Endothelial cell of umbilical vein (primary cell): ENCODE measurements around the gene HOXB7. TPM values are rescaled to one million over a fixed set of nuclear protein-coding genes. Genes with fewer than 3 reads are reported as not detected.

Experiments
- BruUV-seq: library from RNA; stranded (reverse); fragments of 400-500 nt; replicated peaks from 2 replicates; lab custom pipeline; 2021; lab: Mats Ljungman, UMichigan
- CTCF ChIA-PET: fragments of 300-600, 350-600 bp; sonication (Branson Sonifier 250); formaldehyde crosslinking; loops from one replicate; lab custom pipeline; 2021; ENCODE audit warnings: antibody characterized with exemption, inconsistent platforms; lab: Charles Lee
- POLR2A ChIA-PET: fragments of 300-600, 350-600 bp; sonication (Branson Sonifier 250); formaldehyde crosslinking; loops from one replicate; lab custom pipeline; 2021; ENCODE audit warnings: antibody characterized with exemption, inconsistent platforms; lab: Charles Lee
- DNase-seq: peaks from one replicate; pipeline ENCODE4 v3.0.0-alpha.2; 2011; ENCODE audit warnings: low read depth, low spot score
- FAIRE-seq: peaks from 2 replicates; lab custom pipeline; 2011; peaks lifted over from hg19 to GRCh38; lab: Jason Lieb, UNC
- H2AFZ ChIP-seq: 2 replicates; pipeline ENCODE4 v1.6.0; 2012; ENCODE audit warnings: low read depth, low read length, control low read depth, inconsistent platforms
- H3K27ac ChIP-seq: 2 replicates; pipeline ENCODE4 v1.5.1; 2011; ENCODE audit warnings: low read depth, mild to moderate bottlenecking, control low read depth, low read length, moderate library complexity; ENCODE audit not compliant: insufficient read depth
- H3K27me3 ChIP-seq, 2 experiments: 2 replicates each; pipeline versions ENCODE4 v1.6.0 to v1.6.1; 2011; ENCODE audit warnings: low read length in 2 of 2, mixed read lengths in 1 of 2; ENCODE audit not compliant: control insufficient read depth in 2 of 2, insufficient read depth in 2 of 2
- H3K36me3 ChIP-seq, 2 experiments: 2 replicates in 1 of 2; 3 replicates in 1 of 2; pipeline ENCODE4 v1.5.1; 2011; ENCODE audit warnings: low read length in 2 of 2, mild to moderate bottlenecking in 1 of 2, moderate library complexity in 1 of 2; ENCODE audit not compliant: control insufficient read depth in 2 of 2, insufficient read depth in 2 of 2; ENCODE audit errors: extremely low read depth in 1 of 2
- H3K4me1 ChIP-seq: 3 replicates; pipeline ENCODE4 v1.5.1; 2011; ENCODE audit warnings: mild to moderate bottlenecking, low read length; ENCODE audit not compliant: control insufficient read depth, insufficient read depth; ENCODE audit errors: extremely low read depth
- H3K4me2 ChIP-seq: 2 replicates; pipeline ENCODE4 v1.6.1; 2011; ENCODE audit warnings: low read length, control low read depth, mixed read lengths; ENCODE audit not compliant: insufficient read depth
- H3K4me3 ChIP-seq, 3 experiments: fragments of 200-600 bp in 1 of 3; sonication (generic), shearing (Covaris generic) in 1 of 3; replicated peaks in 1 of 3; 2 replicates each; pipeline ENCODE4 v1.5.1; 2011 to 2016; ENCODE audit warnings: control low read depth in 3 of 3, low read length in 3 of 3, mild to moderate bottlenecking in 2 of 3, inconsistent platforms in 1 of 3, low read depth in 1 of 3, moderate library complexity in 1 of 3; ENCODE audit not compliant: insufficient read depth in 1 of 3
- H3K79me2 ChIP-seq: 2 replicates; pipeline ENCODE4 v1.6.0; 2012; ENCODE audit warnings: low read length, inconsistent platforms; ENCODE audit not compliant: control insufficient read depth, insufficient read depth
- H3K9ac ChIP-seq: replicated peaks from 2 replicates; pipeline ENCODE3; 2011; ENCODE audit warnings: low read length, control low read depth; ENCODE audit not compliant: insufficient read depth; ENCODE audit errors: extremely low read depth
- H3K9me1 ChIP-seq: replicated peaks from 3 replicates; pipeline ENCODE4 v1.6.0; 2011; ENCODE audit warnings: mild to moderate bottlenecking, low read length; ENCODE audit not compliant: control insufficient read depth, insufficient read depth; ENCODE audit errors: extremely low read depth
- H3K9me3 ChIP-seq: replicated peaks from 2 replicates; pipeline ENCODE4 v1.5.1; 2012; ENCODE audit warnings: low read length, inconsistent platforms; ENCODE audit not compliant: control insufficient read depth, insufficient read depth
- H4K20me1 ChIP-seq: replicated peaks from 2 replicates; pipeline ENCODE3; 2011; ENCODE audit warnings: mild to moderate bottlenecking, low read length; ENCODE audit not compliant: control insufficient read depth, insufficient read depth; ENCODE audit errors: extremely low read depth
- CTCF ChIP-seq, 2 donors: IDR thresholded peaks; 1 replicate in 1 of 2; 2 replicates in 1 of 2; pipeline ENCODE4 v1.5.1; 2011; ENCODE audit warnings: low read length in 2 of 2, mild to moderate bottlenecking in 2 of 2, moderate library complexity in 2 of 2, control low read depth in 1 of 2, inconsistent platforms in 1 of 2, low read depth in 1 of 2; ENCODE audit not compliant: insufficient read depth in 1 of 2; ENCODE audit errors: extremely low read depth in 1 of 2
- EZH2 ChIP-seq: IDR thresholded peaks from 2 replicates; pipeline ENCODE4 v1.6.1; 2012; ENCODE audit warnings: borderline replicate concordance, low read depth, mild to moderate bottlenecking, moderate library complexity, low read length, inconsistent platforms; ENCODE audit not compliant: severe bottlenecking
- FOS ChIP-seq: IDR thresholded peaks from 2 replicates; pipeline ENCODE4 v1.6.1; 2011; ENCODE audit warnings: mild to moderate bottlenecking, low read length, moderate library complexity, borderline replicate concordance; ENCODE audit not compliant: insufficient read depth
- GATA2 ChIP-seq: IDR thresholded peaks from 2 replicates; pipeline ENCODE4 v1.7.0; 2011; ENCODE audit warnings: low read depth, mild to moderate bottlenecking, moderate library complexity, mixed read lengths, low read length; ENCODE audit not compliant: insufficient read length, insufficient read depth
- JUN ChIP-seq: IDR thresholded peaks from 2 replicates; pipeline ENCODE4 v1.6.1; 2011; ENCODE audit warnings: borderline replicate concordance, low read depth; ENCODE audit not compliant: insufficient read length, insufficient read depth
- MAX ChIP-seq: IDR thresholded peaks from 2 replicates; pipeline ENCODE4 v1.6.1; 2011; ENCODE audit not compliant: insufficient read depth, insufficient read length
- MYC ChIP-seq: IDR thresholded peaks from one replicate; pipeline ENCODE4 v1.6.1; 2011; ENCODE audit warnings: mild to moderate bottlenecking, low read depth, low read length
- POLR2A ChIP-seq: IDR thresholded peaks from 2 replicates; pipeline ENCODE4 v1.6.1; 2012; ENCODE audit warnings: low read depth, mild to moderate bottlenecking, control low read depth, low read length
- POLR2AphosphoS5 ChIP-seq: IDR thresholded peaks from 2 replicates; pipeline ENCODE4 v1.6.1; 2012; ENCODE audit warnings: low read depth, mild to moderate bottlenecking, control low read depth, low read length, moderate library complexity; ENCODE audit not compliant: insufficient read depth
- dilution Hi-C: fragments of 300-500 bp; cut with MboI; formaldehyde crosslinking; loops from one replicate; pipeline ENCODE4 v1.15.0; 2019; ENCODE audit warnings: low sequenced_read_pairs; ENCODE audit not compliant: extremely low pct_ligation_motif_present
- intact Hi-C: fragments of 100-400 bp; cut with micrococcal nuclease; formaldehyde crosslinking; loops from one replicate; pipeline ENCODE4 v1.10.0; 2022
- polyA plus RNA-seq, 4 experiments: library from polyadenylated mRNA; depleted of rRNA in 3 of 4; stranded (reverse) in 3 of 4; unstranded in 1 of 4; fragments of >200 nt; gene quantifications; 2 replicates each; pipeline versions ENCODE4 v1.2.1 to v1.2.3, GENCODE V29; 2011 to 2012; ENCODE audit warnings: missing spikeins in 1 of 4
- total RNA-seq: library from RNA; stranded (reverse); gene quantifications from 2 replicates; pipeline ENCODE4 v1.2.3, GENCODE V29; 2021

The HOXB7 gene
- total and polyA plus RNA-seq, 2 donors (not counting 3 experiments of a cell fraction or from before 2014, with no cell fraction given): 23.5 to 24.5 TPM

GRCh38 chr17:48641541-48642058 is 30.8 kb upstream of the HOXB7 start:
- H4K20me1 ChIP-seq: no peaks in the 10 kb centered on the region
- no peaks in the 10 kb centered on the region for H3K36me3 ChIP-seq
- no peak overlapping the region for H3K27ac ChIP-seq
- no peak overlapping the region for H3K4me3 ChIP-seq
- no TSS peak for BruUV-seq
- intact Hi-C loops: no loop called here
- dilution Hi-C loops: no loop called here
- no peaks in the 10 kb centered on the region for H3K9me1 ChIP-seq
- H3K4me2 ChIP-seq: no peak overlapping the region
- no peak overlapping the region for H2AFZ ChIP-seq
- ChIA-PET CTCF (interaction anchor here (1.6 kb wide), 1 partner anchor 9 kb away, joined by 6 read pairs; no protein-coding TSS in a partner anchor), POLR2A (no interaction called here)
- no peak for FAIRE-seq
- no peak overlapping the region for H3K9ac ChIP-seq
- no peak for DNase-seq
- H3K4me1 ChIP-seq: no peaks in the 10 kb centered on the region
- peaks cover 83 to 93% of the 10 kb centered on the region in 2 experiments for H3K27me3 ChIP-seq
- H3K9me3 ChIP-seq: no peaks in the 10 kb centered on the region
- no peak for TF ChIP-seq GATA2
- no peak for TF ChIP-seq POLR2A
- no peak for TF ChIP-seq POLR2AphosphoS5
- TF ChIP-seq MAX: no peak
- TF ChIP-seq MYC: no peak
- no peak for TF ChIP-seq JUN
- TF ChIP-seq CTCF (IDR thresholded peaks at IDR 0.05; ENCODE audit: extremely low read depth in 1 of 2, insufficient read depth in 1 of 2, low read depth in 1 of 2, low read length in 2 of 2): no peak
- TF ChIP-seq FOS: no peak
- TF ChIP-seq EZH2: no peak
- H3K79me2 ChIP-seq: no peaks in the 10 kb centered on the region
